H1 (cell line): ENCODE data around the gene ENKUR. TPM values are rescaled to one million over a fixed set of nuclear protein-coding genes. Genes with fewer than 3 reads are reported as not detected.
A peak's percentile ranks its signal among the peaks of the same experiment; 100 is the strongest.

Source experiments
- BACH1 ChIP-seq: IDR thresholded peaks from 2 replicates; pipeline ENCODE4 v1.6.1; 2012; ENCODE audit warnings: low read length, improper control_type of control experiment
- CHD7 ChIP-seq: fragments of 300-600 bp; sonication (generic); IDR thresholded peaks from 2 replicates; pipeline ENCODE4 v1.7.1; 2012; ENCODE audit warnings: low read length, moderate library complexity, mild to moderate bottlenecking, inconsistent platforms; ENCODE audit not compliant: insufficient replicate concordance
- CTCF ChIP-seq, 3 experiments: IDR thresholded peaks; 1 replicate in 2 of 3; 2 replicates in 1 of 3; pipeline versions ENCODE4 v1.5.1 to v1.6.1; 2011; ENCODE audit warnings: low read length in 3 of 3, mild to moderate bottlenecking in 3 of 3, inconsistent platforms in 2 of 3, low read depth in 1 of 3, moderate library complexity in 1 of 3; ENCODE audit not compliant: insufficient read depth in 1 of 3; ENCODE audit errors: control extremely low read depth in 1 of 3
- NRF1 ChIP-seq: IDR thresholded peaks from 2 replicates; pipeline ENCODE4 v1.6.1; 2011; ENCODE audit warnings: mild to moderate bottlenecking, low read depth, low read length, improper control_type of control experiment
- POLR2A ChIP-seq, 2 experiments: IDR thresholded peaks; 1 replicate in 1 of 2; 2 replicates in 1 of 2; pipeline ENCODE4 v1.6.1; 2011; ENCODE audit warnings: low read depth in 2 of 2, low read length in 2 of 2, mild to moderate bottlenecking in 2 of 2; ENCODE audit errors: control extremely low read depth in 1 of 2
- TBP ChIP-seq: IDR thresholded peaks from 2 replicates; pipeline ENCODE4 v1.6.1; 2011; ENCODE audit warnings: low read depth, low read length, improper control_type of control experiment
- TEAD4 ChIP-seq: IDR thresholded peaks from 2 replicates; pipeline ENCODE4 v1.6.1; 2012; ENCODE audit warnings: low read depth, low read length, inconsistent platforms, mixed read lengths
- polyA plus RNA-seq, 7 experiments: library from polyadenylated mRNA; depleted of rRNA in 3 of 7; stranded (reverse) in 5 of 7; unstranded in 2 of 7; fragments of >200 nt in 5 of 7; fragments of 200-250 nt in 2 of 7; gene quantifications; 1 replicate in 5 of 7; 2 replicates in 1 of 7; 4 replicates in 1 of 7; pipeline versions ENCODE4 v1.2.1 to v1.2.3, GENCODE V29; 2011 to 2013; ENCODE audit warnings: missing spikeins in 2 of 7, mixed read lengths in 2 of 7
- total RNA-seq: library from RNA; stranded (reverse); fragmentation: NEBNext Ultra II Directional; extraction: Animal tissue kit (Norgen Biotek cat#: 25700); gene quantifications from 2 replicates; pipeline ENCODE4 v1.2.1, GENCODE V29; 2021

The ENKUR gene
- total and polyA plus RNA-seq, 2 of the 8 experiments (the other 6 are each of a cell fraction or from before 2014, with no cell fraction given): not detected

- TF ChIP-seq CHD7 (no peak), CTCF (IDR thresholded peaks at IDR 0.05; ENCODE audit: control extremely low read depth in 1 of 3, insufficient read depth in 1 of 3, low read depth in 1 of 3, low read length in 3 of 3) (peak; percentile 30 to 46 (median 37); a peak in 3 of 4 replicates), NRF1 (no peak), BACH1 (no peak), POLR2A (IDR thresholded peaks at IDR 0.05; ENCODE audit: control extremely low read depth in 1 of 2, low read depth in 2 of 2, low read length in 2 of 2) (peak; percentile 39 to 81), TBP (peak; percentile 42; the same call in 1 of the 2 replicates), TEAD4 (no peak)
These were observed 63.0 kb downstream of the ENKUR start (continued) for GRCh38 chr10:24952707-24953645.
